Measurements from ENCODE around the gene AXIN1.
"Not testable (repeated sequence)": the region's sequence is repeated elsewhere in the genome, so short reads cannot be mapped to it uniquely, and the experiment has no call there.

The AXIN1 gene

DNA sequence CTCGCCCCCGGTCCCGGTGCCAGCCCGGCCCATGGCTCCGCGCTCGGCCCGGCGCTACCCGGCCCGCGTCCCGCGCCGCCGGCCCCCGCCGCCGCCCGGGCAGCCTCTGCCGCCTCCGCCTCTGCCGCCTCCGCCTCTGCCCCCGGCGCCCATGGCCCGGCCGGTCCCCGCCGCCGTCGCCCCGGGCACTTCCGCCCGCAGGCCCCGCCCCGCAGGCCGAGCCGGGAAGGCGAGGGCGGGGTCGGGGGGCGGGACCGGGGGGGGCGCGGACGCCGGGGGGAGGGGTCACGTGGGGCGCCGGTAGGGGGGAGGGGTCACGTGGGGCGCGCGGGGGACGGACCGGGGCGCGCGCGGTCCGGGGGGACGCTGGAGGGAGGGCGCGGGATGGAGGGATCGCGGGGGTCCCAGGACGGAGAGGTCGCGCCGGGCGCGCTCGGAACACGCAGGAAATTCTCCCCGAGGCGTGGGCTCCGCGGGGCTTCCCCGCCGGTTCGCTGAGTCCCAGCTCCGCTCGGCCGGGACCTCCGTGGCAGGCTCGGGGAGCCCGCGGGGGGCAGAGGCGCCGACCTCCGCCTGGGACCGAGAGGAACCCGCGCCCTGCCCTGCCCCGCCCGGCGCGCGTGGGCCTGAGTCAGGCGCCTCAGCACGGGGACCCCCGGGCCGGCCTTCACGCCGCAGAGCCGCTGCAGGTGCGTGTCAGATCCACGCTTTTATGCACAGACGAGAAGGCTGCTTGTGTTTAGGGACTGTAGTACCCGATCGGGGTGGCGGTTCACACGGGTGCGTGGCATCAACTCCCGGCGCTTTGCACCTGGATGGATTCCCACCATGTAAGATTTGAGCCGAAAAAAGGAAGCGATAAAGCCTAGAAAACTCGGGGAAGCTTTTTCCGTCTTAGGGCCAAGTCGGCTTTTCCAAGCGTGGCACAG is 29.5 kb upstream of the AXIN1 start, which contains the start of gene PGAP6:
Gene PGAP6, minus strand, starts transcription at position 190 of the 929 bp plus-strand sequence. Its CDS starts 157 bp downstream, at position 33.
- no peak for FAIRE-seq

DNA sequence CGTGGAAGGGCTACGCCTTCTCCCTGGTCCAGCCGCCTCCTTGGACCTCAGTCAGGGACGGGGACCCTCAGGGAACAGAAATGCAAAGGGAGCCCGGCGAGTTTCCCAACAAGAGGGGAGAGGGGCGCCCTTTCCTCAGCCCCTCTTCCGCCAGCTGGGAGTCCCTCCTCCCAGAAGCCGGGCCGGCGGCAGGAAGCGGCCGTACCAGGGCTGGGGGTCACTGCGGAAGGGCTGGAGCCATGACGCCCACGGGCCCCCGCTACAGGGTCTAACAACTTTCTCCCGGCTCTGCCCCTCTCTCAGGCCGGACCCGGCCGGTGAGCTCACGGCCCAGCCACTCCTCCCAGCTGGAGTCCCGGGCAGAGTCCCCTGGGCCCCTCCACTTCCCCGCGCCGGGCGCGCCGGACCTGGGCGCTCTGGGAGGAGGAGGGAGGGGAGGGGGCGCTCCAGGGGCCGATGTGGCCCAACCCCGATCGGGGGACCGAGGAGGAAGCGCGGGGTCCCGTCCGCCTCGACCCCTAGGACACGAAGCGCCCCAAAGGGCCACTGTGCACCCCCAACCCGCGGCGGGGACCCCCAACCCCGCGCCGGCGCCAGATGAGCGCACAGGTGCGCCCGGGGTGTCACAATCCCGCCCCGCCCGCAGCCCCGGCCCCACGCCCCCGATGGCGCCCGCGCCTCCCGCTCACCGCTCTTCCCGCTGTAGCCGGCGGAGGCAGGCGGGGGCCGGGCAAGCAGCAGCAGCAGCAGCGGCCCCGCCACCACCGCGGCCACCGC is 28.7 kb upstream of the AXIN1 start:
- no peak for FAIRE-seq

DNA sequence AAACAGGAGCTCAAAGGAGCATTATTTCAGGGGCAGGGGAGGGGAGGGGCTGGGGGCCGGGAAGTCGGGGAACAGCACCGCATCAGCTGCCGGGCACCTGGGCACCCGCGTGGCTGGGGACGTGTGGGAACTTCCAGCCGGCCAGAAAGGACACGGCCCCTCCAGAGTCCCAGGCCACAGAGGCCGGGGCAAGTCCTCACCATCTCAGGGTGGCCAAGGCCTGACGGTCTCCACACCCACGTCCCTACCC is 28.2 kb upstream of the AXIN1 start:
- no peak for FAIRE-seq

DNA sequence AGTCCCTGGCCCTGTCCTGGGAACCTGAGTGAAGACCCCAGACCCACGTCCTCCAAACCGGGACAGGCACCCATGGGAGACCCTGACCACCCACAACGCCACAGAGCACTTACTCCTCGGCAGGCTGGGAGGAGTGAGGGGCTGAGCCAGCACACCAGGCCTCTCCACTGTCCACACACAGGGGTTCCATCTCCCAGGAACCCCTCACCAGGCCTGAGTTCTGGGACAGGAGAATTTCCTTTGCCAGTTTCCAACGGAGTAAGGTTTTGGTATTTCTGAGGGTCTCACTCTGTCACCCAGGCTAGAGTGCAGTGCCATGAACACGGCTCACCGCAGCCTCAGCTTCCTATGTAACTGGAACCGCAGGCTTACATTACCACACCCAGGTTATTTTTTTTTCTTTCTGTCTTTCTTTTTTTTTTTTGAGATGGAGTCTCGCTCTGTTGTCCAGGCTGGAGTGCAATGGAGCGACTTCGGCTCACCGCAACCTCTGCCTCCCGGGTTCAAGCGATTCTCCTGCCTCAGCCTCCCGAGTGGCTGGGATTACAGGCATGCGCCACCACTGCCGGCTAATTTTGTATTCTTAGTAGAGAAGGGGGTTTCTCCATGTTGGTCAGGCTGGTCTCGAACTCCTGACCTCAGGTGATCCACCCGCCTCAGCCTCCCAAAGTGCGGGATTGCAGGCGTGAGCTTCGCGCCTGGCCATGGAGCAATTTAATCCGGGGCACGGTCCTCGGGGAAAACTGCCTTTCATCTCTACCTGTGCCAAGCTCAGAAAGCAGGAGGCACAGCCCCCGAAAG is 27.6 kb upstream of the AXIN1 start:
- no peak for FAIRE-seq

DNA sequence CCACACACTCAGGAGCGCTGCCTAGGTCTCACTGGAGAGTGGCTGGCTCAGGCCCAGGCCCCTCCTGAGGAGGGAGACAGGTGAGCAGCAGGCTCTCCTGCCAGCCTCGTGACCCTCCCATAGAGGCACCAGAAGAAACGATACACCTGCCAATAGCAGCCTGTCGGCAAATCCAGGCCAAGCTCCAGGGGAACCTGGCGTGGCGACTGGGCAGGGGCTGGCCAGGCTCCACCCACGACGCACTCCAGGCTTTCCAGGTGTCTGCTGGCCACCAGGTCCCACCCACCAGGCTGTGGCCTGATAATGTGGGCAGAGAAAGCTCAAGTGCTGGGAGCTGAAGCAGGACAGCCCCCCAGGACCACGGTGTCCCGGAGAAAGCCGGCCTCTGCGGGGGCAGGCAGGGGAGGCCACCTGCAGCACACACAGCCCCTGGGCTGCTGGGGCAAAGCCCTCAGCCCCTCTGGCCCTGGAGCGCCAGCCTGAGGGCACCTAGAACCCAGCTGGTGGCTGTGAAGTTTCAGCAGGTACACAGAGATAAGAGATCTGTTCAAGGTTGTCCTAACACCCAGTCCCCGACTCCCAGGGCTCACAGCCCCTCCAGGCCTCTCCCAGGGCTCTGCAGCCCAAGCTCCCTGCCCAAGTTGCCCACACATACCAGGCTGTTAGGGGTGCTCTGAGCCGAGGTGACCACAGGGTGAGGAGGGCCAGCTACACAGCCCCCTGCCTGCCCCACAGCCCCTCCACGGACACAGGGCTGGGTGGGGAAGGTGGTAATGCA is 26.8 kb upstream of the AXIN1 start:
- FAIRE-seq: no peak

DNA sequence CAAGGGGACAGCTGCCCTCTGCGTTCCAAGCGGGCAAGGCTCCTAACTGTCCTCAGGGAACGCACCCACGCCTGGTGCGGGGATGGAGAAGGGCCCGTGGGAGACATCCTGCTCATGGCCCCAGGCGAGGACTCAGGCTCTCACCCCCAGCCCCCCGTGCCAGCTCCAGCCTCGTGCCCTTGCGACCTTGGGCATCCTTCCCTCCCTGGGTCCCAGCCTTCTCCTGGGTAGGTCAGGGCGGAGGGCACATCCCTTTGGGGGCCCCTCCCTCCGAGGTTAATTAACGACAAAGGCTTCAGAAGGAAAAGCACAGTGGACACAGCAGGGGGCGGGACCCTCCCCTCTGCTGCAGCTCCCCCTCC is 26.3 kb upstream of the AXIN1 start:
- FAIRE-seq: no peak

DNA sequence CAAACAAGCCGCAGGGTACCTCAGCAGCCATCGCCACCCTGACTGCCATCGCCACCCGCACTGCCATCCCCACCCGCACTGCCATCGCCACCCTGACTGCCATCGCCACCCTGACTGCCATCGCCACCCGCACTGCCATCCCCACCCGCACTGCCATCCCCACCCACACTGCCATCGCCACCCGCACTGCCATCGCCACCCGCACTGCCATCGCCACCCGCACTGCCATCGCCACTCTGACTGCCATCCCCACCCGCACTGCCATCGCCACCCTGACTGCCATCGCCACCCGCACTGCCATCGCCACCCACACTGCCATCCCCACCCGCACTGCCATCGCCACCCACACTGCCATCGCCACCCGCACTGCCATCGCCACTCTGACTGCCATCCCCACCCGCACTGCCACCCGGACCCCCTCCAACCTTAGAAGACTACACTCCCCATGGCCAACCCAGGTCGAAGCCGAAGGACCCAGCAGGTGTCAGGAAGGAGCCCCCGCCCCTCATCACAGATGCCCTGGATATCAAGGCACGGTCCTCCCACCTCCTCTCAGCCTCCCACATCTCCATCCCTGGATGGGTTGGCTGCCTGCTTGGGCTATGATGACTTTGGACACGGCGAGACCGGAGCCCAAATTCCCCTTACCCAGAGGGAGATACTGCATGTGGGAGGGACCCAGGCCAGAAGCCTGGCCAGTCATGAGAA is 25.7 kb upstream of the AXIN1 start:
- not testable (repeated sequence) for FAIRE-seq

DNA sequence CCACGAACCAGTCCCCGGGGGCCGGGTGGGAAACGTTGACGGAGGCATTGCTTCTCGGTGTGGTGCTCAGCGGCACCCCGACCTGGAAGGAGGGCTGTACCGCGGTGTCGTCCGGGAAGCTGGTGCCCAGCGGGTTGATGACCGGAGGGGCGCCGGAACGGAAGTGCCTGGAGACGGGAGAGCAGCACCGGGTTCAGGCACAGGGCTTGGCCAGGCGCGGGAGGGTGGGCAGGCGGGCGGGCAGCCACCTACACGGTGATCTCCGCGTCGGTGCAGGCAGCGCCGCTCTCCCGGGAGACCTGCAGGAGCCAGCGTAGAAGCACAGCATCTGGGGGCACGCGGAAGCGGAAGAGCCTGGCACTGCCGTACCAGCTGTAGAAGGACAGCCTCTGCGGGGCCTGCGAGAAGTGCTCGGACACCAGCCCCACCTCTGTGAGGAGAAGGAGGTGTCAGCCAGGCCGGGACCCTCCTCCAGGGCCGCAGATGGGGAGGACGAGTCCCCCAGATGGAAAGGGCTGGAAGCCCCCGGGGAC is 25.0 kb upstream of the AXIN1 start:
- FAIRE-seq: no peak

DNA sequence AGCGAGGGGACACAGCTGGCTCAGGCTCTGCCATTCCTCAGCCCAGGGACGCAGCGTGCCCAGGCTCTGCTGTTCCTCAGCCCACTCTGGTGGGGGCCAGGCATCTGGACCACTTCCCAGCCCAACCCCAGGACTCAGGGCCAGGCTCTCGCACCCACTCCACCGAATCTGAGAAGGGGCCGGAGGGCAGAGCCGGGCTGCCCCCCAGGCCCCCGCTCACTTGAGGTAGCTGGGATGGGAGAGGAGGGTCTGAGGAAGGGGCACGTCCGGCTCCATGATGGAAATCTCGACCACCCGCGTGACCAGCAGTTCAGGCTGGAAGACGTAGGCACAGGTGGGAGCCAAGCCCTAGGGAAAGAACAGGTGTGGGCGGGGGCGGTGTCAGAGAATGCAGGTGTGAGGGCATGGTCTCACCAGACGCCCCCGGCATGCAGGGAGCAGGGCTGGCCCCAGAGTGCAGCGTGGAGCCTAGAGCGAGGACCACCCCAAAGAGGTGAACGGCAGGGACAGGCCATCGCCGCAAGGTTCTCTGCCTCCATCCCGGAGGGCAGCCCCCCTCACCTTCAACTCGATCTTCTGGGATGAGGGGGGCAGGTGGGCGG is 24.4 kb upstream of the AXIN1 start:
- no peak for FAIRE-seq

DNA sequence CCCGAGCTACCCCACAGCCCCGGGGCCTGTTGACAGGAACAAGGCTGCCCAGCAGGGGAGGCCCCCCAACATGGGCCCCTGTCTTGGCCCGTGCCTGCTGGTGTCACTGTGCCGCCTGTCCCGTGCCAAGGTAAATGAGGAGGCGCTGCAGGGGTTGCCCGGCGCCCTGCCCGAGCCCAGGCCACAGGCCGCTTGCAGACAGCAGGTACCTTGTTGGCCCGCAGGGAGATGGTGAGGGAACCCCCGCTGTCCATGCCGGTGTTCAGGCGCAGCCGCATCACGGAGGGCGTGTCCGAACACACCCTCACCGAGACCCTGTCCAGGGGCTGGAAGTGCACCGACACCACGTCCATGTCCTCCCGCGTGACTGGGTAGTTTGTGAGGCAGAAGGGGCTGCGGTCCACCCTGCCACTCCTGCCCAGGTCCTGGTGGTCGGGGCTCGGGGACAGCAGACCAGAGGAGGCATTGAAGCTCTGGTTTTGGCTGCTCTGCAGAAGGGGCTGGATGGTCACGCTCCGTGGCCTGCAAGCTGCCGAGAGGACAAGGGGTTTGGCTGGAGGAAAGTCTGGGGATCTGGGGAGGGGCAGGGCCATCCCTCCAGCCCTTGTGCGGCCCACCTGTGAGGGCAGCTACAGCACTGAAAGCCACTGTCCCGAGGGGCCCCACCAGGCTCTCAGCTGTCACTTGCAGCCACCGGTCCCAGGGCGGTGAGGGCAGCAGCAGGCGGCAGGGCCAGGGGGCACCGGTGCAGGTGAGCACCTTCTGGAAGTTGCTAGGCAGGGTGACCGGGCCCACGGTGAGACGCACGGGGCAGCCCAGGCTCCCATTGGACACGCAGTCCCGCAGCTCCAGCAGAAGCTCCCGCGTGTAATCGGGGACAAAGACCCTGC is 23.6 kb upstream of the AXIN1 start:
- no peak for FAIRE-seq

DNA sequence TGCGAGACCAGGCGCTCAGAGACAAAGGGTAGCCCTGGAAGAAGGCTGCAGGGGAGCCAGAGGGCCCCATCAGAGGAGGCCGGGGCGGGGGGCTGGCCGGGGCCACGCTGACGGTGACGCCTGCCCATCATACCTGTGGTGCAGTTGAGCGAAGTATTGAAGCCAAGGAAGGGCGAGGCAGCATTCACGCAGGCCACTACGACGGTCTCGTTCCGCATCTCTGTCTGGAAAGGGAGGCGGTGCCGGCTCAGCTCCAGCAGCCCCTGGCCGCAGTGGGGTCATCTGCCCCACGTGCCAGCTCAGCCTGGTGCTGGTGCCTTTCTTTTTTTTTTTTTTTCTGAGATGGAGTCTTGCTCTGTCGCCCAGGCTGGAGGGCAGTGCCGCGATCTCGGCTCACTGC is 22.7 kb upstream of the AXIN1 start:
- FAIRE-seq: no peak

DNA sequence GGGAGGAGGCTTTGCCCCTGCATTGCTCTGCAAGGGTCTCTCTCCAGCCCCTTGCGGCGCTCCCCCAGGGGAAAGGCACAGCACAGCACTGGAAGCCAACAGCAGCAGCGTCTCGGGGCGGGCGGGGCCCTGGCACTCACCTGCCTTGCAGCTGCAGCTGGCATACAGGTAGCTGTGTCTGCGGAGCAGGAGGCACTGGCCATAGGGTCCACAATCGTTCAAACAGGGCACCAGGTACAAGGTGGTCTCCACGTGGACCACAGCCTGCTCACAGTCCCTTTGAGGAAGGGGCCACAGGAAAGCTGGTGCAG is 22.0 kb upstream of the AXIN1 start:
- no peak for FAIRE-seq

DNA sequence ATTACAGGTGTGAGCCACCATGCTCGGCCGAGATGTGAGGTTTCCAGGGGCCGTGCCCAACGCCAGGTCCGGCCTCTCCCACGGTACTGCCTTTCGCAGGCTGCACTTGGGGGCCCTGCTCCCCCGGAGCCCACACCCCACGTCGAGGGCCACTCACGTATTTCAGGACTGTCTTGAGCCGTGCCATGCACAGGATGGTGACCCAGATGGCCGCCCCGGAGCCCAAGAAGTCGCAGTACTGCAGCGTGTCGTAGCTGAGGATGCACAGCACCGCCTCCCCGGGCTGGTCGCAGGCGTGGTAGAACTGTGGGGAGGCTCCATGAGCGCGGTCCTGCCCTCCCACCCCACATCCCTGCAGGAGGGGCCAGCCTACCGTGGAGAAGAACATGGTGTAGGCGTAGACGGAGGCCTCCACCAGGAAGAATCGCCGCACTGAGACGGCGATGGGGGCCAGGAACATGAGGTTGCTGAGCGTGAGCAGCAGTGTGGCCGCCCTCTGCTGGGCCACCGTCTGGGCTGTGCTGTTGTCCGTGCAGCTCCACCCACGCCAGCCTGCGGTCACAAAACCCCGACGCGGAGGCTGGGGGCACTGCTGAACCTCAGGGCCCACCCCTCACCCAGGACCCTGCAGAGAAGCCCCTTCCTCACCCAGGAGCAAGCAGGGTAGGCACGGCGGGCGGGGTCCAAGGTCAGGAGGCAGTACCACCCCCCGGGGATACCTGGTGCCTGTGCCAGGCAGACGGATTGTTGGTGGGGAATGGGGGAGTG is 21.5 kb upstream of the AXIN1 start:
- no peak for FAIRE-seq

DNA sequence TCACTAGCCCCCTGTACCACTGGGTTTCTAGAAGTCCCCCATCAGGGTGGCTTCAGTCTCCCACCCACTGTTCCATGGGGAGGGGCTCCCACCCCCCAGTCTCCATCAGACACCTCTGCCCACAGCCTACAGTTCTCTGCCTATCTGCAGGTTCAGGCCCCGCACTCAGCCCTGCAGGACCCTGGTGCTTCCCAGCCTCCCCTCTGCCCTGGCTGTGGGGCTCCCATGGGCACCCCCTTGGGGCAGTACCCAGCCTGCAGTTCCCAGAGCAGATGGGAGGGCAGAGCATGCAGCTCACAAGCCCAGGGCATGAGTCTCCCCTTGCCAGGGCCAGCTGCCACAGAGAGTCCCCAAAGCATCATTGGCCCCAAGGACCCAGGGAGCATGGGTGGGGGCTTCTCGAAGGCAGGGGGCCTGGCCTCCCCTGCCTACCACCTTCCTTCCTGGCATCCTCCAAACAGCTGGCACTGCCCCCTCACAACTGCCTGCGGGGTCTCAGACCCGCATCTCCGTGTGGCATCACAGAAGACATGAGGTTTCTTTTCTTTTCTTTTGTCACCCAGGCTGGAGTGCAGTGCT is 20.6 kb upstream of the AXIN1 start:
- FAIRE-seq: no peak

DNA sequence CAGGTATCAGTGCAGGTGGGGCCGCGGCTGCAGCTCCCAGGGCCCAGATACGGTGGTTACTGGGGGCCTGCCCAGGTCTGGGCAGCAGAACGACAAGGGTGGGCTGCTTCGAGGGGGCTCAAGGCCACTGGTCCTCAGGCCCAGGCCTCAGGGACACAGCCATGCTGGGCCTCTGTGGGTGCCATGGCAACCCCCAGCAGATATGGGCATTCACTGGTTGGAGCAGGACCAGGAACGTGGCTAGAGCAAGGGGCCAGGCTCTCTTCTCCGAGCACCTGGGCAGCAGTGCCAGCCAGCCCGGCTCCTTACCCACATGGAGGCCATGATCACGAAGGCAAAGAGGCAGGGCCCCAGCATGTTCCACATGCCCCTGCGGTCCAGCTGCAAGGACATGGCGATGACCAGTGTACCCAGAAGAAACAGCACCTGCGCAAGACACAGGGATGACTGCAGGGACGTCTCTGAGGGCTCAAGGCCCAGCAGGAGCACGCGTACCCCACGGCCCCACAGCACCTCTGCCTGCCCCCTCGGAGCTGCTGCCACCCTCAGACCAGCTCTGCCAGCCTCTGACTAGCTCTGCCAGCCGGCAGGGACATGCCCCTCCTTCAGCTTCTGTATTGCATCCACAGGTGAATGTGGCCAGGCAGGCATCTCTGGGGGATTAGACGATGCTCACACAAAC is 19.9 kb upstream of the AXIN1 start:
- FAIRE-seq: no peak

DNA sequence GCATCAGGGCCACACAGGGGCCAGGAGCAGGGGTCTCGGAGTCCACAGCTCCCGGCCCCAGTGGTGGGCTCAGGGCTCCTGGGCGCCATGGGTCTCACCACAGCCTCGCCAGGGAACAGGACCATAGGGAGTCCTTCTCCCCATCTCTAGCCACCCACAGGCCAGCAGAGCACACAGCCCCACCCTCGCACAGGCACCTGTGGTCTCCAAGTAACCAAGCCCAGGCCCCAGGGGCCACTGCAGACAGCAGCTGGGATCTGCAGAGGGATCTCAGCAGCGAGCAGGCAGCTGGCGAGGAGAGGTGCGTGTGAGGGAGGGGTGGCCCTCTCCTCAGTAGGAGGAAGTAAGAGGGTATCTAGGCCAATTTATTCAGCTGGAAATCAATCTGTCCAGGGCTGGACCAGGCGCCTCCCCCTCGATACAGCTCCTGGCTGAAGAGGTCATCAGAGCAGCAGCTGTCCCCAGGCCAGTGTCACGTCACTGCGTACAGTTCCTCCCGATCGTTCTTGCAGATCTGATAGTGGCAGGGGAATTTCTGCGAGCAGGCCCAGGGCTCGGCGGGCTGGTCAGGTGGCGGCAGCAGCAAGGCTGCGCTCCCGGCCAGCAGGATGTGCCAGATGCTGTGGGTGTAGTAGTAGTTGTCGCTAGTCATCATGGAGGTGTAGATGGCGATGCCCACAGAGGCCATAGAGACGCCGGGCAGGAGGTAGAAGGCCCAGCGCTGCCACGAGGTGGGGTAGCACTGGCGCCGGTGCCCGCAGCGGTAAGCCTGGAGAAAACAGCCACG is 19.2 kb upstream of the AXIN1 start:
- no peak for FAIRE-seq

DNA sequence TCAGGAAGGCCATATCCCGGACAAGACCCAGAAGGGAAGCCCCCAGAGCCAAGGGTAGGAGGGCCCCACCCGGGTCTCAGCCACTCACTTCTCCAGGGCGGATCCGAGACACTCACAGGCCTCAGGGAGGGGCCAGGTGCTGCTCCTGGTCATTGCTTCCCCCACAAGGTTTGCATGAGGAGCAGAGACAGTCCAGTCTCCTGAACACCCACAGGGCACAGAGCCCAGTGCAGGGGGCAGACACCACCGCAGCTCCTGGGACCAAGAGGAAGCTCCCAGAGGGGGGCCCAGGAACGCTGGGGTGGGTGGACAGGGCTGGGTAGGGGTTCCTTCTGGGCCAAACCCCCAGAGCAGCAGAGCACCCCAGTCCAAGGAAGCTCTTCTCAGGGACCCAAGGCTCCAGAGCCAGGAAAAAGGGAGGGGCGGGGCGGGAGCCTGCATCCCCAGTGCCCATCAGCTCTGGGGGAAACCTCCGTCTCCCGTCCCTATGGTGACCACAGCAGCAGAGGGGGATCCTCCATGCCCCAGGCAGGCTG is 18.5 kb upstream of the AXIN1 start:
- FAIRE-seq: no peak

All from endometrium (tissue), 2 donors.